Neural cell (in vitro differentiated cells): Measurements from ENCODE around the gene SLCO2B1. TPM values are rescaled to one million over a fixed set of nuclear protein-coding genes. Genes with fewer than 3 reads are reported as not detected.

Experiments
- H2AFZ ChIP-seq: fragments of 200-600, 300-800 bp; sonication (generic), shearing (Covaris generic); 2 replicates; pipeline ENCODE4 v1.6.0; 2014; ENCODE audit warnings: low read depth, mild to moderate bottlenecking, antibody characterized with exemption, low read length, moderate library complexity
- H3F3A ChIP-seq: fragments of 200-600 bp; shearing (Covaris generic); 2 replicates; pipeline ENCODE4 v1.6.1; 2016; ENCODE audit warnings: mild to moderate bottlenecking, moderate library complexity, mixed read lengths, antibody characterized with exemption, low read length; ENCODE audit not compliant: insufficient read depth, poor library complexity, severe bottlenecking
- H3K27ac ChIP-seq: fragments of 200-600, 300-800 bp; sonication (generic), shearing (Covaris generic); 2 replicates; pipeline ENCODE4 v1.5.1; 2014; ENCODE audit warnings: mild to moderate bottlenecking, low read length, moderate library complexity
- H3K27me3 ChIP-seq: fragments of 300-800, 200-600 bp; sonication (generic), shearing (Covaris generic); 2 replicates; pipeline ENCODE4 v1.6.0; 2014; ENCODE audit warnings: mild to moderate bottlenecking, low read depth, low read length, moderate library complexity; ENCODE audit not compliant: insufficient read depth
- H3K36me3 ChIP-seq: fragments of 300-800, 200-600 bp; sonication (generic), shearing (Covaris generic); 2 replicates; pipeline ENCODE4 v1.5.1; 2014; ENCODE audit warnings: mild to moderate bottlenecking, antibody characterized with exemption, low read length, moderate library complexity; ENCODE audit not compliant: insufficient read depth
- H3K4me2 ChIP-seq: fragments of 300-800, 200-600 bp; sonication (generic), shearing (Covaris generic); 2 replicates; pipeline ENCODE4 v1.6.0; 2014; ENCODE audit warnings: mild to moderate bottlenecking, low read length
- H3K4me3 ChIP-seq: fragments of 300-800, 200-600 bp; sonication (generic), shearing (Covaris generic); 2 replicates; pipeline ENCODE4 v1.5.1; 2014; ENCODE audit warnings: mild to moderate bottlenecking, low read length, moderate library complexity
- H3K79me2 ChIP-seq: fragments of 200-600 bp; shearing (Covaris generic); replicated peaks from 2 replicates; pipeline ENCODE4 v1.6.0; 2014; ENCODE audit warnings: mild to moderate bottlenecking, low read length, moderate library complexity; ENCODE audit not compliant: insufficient read depth
- H3K9ac ChIP-seq: fragments of 300-800, 200-600 bp; sonication (generic), shearing (Covaris generic); 2 replicates; pipeline ENCODE4 v1.6.1; 2016; ENCODE audit warnings: mild to moderate bottlenecking, low read length, mixed read lengths
- H3K9me2 ChIP-seq: fragments of 200-600 bp; shearing (Covaris generic); 2 replicates; pipeline ENCODE4 v1.6.1; 2016; ENCODE audit warnings: mild to moderate bottlenecking, low read length, mixed read lengths; ENCODE audit not compliant: insufficient read depth
- H3K9me3 ChIP-seq: fragments of 200-600, 300-800 bp; sonication (generic), shearing (Covaris generic); 2 replicates; pipeline ENCODE4 v1.6.1; 2016; ENCODE audit warnings: mild to moderate bottlenecking, mixed run types, low read length, moderate library complexity, mixed read lengths
- H4K20me1 ChIP-seq: fragments of 200-600 bp; shearing (Covaris generic); 2 replicates; pipeline ENCODE4 v1.6.1; 2016; ENCODE audit warnings: mild to moderate bottlenecking, mixed run types; ENCODE audit not compliant: insufficient read depth
- EP300 ChIP-seq: fragments of 450-650 bp; conservative IDR thresholded peaks from 2 replicates; pipeline ENCODE4 v1.6.1; 2014; ENCODE audit warnings: antibody characterized with exemption, mild to moderate bottlenecking, moderate library complexity; ENCODE audit not compliant: poor library complexity, severe bottlenecking
- EZH2 ChIP-seq: fragments of 200-600, 300-800 bp; shearing (Covaris generic), sonication (generic); IDR thresholded peaks from 2 replicates; pipeline ENCODE4 v1.6.1; 2014; ENCODE audit warnings: antibody characterized with exemption, low read length, borderline replicate concordance, mild to moderate bottlenecking; ENCODE audit not compliant: insufficient read depth, poor library complexity, severe bottlenecking
- MXI1 ChIP-seq: fragments of 450-650 bp; conservative IDR thresholded peaks from 2 replicates; pipeline ENCODE4 v1.6.1; 2014; ENCODE audit warnings: antibody characterized with exemption, mild to moderate bottlenecking; ENCODE audit not compliant: poor library complexity, severe bottlenecking
- POLR2AphosphoS5 ChIP-seq: IDR thresholded peaks from 2 replicates; pipeline ENCODE4 v1.6.1; 2012
- RAD21 ChIP-seq: fragments of 450-650 bp; conservative IDR thresholded peaks from 2 replicates; pipeline ENCODE4 v1.6.1; 2014; ENCODE audit warnings: antibody characterized with exemption, mild to moderate bottlenecking, moderate library complexity
- REST ChIP-seq: IDR thresholded peaks from 2 replicates; pipeline ENCODE4 v1.6.1; 2012; ENCODE audit warnings: borderline replicate concordance
- SMC3 ChIP-seq: fragments of 450-650 bp; conservative IDR thresholded peaks from 2 replicates; pipeline ENCODE4 v1.6.1; 2014; ENCODE audit warnings: antibody characterized with exemption, mild to moderate bottlenecking, moderate library complexity; ENCODE audit not compliant: poor library complexity
- TAF1 ChIP-seq: IDR thresholded peaks from 2 replicates; pipeline ENCODE4 v1.6.1; 2012; ENCODE audit warnings: low read depth
- polyA plus RNA-seq: library from polyadenylated mRNA; depleted of rRNA; stranded (reverse); fragments of >200 nt; gene quantifications from 2 replicates; pipeline ENCODE4 v1.2.3, GENCODE V29; 2014
- TF ChIP-seq, protein P1 (sequence below): fragments of 450-650 bp; IDR thresholded peaks from 2 replicates; pipeline ENCODE4 v1.5.1; 2014; ENCODE audit warnings: antibody characterized with exemption, mild to moderate bottlenecking, moderate library complexity; ENCODE audit not compliant: poor library complexity, severe bottlenecking

The SLCO2B1 gene
- polyA plus RNA-seq, 1 donor from 2014 or later: not detected

DNA sequence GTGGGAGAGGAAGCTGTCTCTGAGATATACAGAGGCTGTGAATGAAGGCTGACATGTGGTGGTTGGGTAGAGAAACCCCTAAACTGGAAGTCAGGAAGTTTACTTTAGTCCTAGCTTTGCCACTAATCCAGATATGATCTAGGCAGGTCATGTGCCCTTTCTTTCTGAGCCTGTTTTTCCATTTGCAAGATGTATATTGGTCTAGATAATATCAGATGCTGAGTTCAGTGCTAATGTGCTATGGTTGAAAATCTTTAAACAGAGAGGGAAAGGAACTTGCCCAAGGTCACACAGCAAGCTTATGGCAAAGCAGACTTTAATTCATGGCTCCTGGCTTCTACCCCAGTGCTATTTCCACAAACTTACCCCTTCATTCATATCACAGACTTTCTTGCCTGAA lies 63.9 kb downstream of the SLCO2B1 start:
- no peak overlapping the region for H3K4me2 ChIP-seq

GRCh38 chr11:75219869-75220268 lies 69.0 kb downstream of the SLCO2B1 start:
- H2AFZ ChIP-seq: no peak overlapping the region
- H4K20me1 ChIP-seq: no peaks in the 10 kb centered on the region
- H3K27me3 ChIP-seq: peaks cover 2% of the 10 kb centered on the region
- no peaks in the 10 kb centered on the region for H3K36me3 ChIP-seq
- no peaks in the 10 kb centered on the region for H3K79me2 ChIP-seq
- no peaks in the 10 kb centered on the region for H3K9me2 ChIP-seq
- H3F3A ChIP-seq: no peaks in the 10 kb centered on the region
- no peak overlapping the region for H3K4me2 ChIP-seq
- no peaks in the 10 kb centered on the region for H3K9me3 ChIP-seq
- no peak overlapping the region for H3K9ac ChIP-seq
- no peak for TF ChIP-seq MXI1
- TF ChIP-seq, protein P1, sequence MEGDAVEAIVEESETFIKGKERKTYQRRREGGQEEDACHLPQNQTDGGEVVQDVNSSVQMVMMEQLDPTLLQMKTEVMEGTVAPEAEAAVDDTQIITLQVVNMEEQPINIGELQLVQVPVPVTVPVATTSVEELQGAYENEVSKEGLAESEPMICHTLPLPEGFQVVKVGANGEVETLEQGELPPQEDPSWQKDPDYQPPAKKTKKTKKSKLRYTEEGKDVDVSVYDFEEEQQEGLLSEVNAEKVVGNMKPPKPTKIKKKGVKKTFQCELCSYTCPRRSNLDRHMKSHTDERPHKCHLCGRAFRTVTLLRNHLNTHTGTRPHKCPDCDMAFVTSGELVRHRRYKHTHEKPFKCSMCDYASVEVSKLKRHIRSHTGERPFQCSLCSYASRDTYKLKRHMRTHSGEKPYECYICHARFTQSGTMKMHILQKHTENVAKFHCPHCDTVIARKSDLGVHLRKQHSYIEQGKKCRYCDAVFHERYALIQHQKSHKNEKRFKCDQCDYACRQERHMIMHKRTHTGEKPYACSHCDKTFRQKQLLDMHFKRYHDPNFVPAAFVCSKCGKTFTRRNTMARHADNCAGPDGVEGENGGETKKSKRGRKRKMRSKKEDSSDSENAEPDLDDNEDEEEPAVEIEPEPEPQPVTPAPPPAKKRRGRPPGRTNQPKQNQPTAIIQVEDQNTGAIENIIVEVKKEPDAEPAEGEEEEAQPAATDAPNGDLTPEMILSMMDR: no peak
- H3K4me3 ChIP-seq: no peak overlapping the region
- H3K27ac ChIP-seq: no peak overlapping the region

More for the DNA sequence above, 63.9 kb downstream of the SLCO2B1 start:
- TF ChIP-seq TAF1 (no peak), POLR2AphosphoS5 (no peak), MXI1 (no peak), SMC3 (no peak), EP300 (no peak), RAD21 (no peak), REST (no peak), EZH2 (no peak)
- TF ChIP-seq, protein P1: no peak
- Histone ChIP-seq H3K9me3 (no peaks in the 10 kb centered on the region), H4K20me1 (no peaks in the 10 kb centered on the region), H3K9me2 (no peaks in the 10 kb centered on the region), H3F3A (no peaks in the 10 kb centered on the region), H3K9ac (no peak overlapping the region), H3K79me2 (no peaks in the 10 kb centered on the region), H3K27ac (no peak overlapping the region), H3K4me3 (no peak overlapping the region), H3K36me3 (no peaks in the 10 kb centered on the region), H3K27me3 (peaks cover 2% of the 10 kb centered on the region), H2AFZ (no peak overlapping the region)
